Measurements from ENCODE around the gene NR3C1.
"Not testable (repeated sequence)": the region's sequence is repeated elsewhere in the genome, so short reads cannot be mapped to it uniquely, and the experiment has no call there.

Gene NR3C1

DNA sequence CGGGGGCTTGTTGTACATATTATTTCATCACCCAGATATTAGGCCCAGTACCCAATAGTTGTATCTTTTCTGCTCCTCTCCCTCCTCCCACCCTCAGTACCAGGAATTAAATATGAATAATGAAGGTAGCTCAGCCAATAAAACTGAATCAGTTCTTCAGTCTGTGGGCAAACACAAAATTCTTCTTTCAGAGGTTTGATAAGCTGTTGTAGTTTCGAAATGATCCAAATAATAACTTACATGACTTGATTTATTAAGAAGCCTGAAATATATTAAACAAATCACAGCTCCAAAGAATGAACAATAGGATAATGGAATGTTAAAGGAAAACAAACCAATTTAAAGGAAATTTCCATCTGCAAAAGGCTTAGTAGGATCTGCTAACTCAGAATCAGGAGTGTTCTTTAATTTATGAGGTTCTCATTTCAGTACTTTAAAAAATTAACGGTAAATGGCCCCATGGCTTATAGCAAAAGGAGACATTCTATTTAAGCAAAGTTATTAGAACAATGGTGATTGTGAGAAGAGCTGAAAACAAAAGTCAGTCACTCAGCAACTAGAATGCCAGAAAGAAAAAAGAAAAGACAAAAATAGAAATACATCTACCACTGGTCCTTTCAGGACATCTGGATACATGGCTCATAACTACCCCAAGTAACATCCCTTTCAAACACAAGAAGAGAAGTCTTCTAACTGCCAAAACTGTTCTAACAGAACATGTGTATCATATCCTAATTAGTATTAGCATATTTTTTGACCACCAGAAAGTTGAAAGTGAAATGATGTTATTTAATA is 62.4 kb downstream of the NR3C1 start:
- no peak for TF ChIP-seq CTCF (IDR thresholded peaks at IDR 0.05; ENCODE audit: insufficient read depth, low read length, missing control alignments)
- POLR2A ChIA-PET = no interaction called here
- H3K4me3 ChIP-seq (ENCODE audit: low read depth, low read length) = no peak overlapping the region
- CTCF ChIA-PET = no interaction called here
- DNase-seq (ENCODE audit: low read depth, low spot score) = no peak

- no peak for TF ChIP-seq CTCF (IDR thresholded peaks at IDR 0.05; ENCODE audit: insufficient read depth, low read length, missing control alignments)
- ChIA-PET CTCF (interaction anchor here (0.7 kb wide), 1 partner anchor 11 kb away, joined by 3 read pairs; no protein-coding TSS in a partner anchor), POLR2A (no interaction called here)
These were observed 64.7 kb downstream of the NR3C1 start for GRCh38 chr5:143338658-143339366.

GRCh38 chr5:143337946-143338345 is 65.5 kb downstream of the NR3C1 start:
- POLR2A ChIA-PET = interaction anchor here (0.6 kb wide), 1 partner anchor 734 kb away, joined by 5 read pairs; no protein-coding TSS in a partner anchor

More at GRCh38 chr5:143338658-143339366, 64.7 kb downstream of the NR3C1 start:
- no peak for DNase-seq (ENCODE audit: low read depth, low spot score)
- no peak overlapping the region for H3K4me3 ChIP-seq (ENCODE audit: low read depth, low read length)

GRCh38 chr5:143336485-143336884 is 67.0 kb downstream of the NR3C1 start:
- ChIA-PET POLR2A (no interaction called here), CTCF (interaction anchor here (1.3 kb wide), 1 partner anchor 10 kb away, joined by 3 read pairs; no protein-coding TSS in a partner anchor)
- TF ChIP-seq CTCF (IDR thresholded peaks at IDR 0.05; ENCODE audit: insufficient read depth, low read length, missing control alignments) = no peak
- H3K4me3 ChIP-seq (ENCODE audit: low read depth, low read length) = no peak overlapping the region
- DNase-seq (ENCODE audit: low read depth, low spot score) = no peak

More at GRCh38 chr5:143337946-143338345, 65.5 kb downstream of the NR3C1 start:
- CTCF ChIA-PET = interaction anchor here (1.3 kb wide), 1 partner anchor 11 kb away, joined by 3 read pairs; no protein-coding TSS in a partner anchor
- no peak for DNase-seq (ENCODE audit: low read depth, low spot score)
- TF ChIP-seq CTCF (IDR thresholded peaks at IDR 0.05; ENCODE audit: insufficient read depth, low read length, missing control alignments) = no peak
- H3K4me3 ChIP-seq (ENCODE audit: low read depth, low read length) = no peak overlapping the region

GRCh38 chr5:143334903-143335302 is 68.6 kb downstream of the NR3C1 start:
- ChIA-PET CTCF (no interaction called here), POLR2A (no interaction called here)
- no peak for TF ChIP-seq CTCF (IDR thresholded peaks at IDR 0.05; ENCODE audit: insufficient read depth, low read length, missing control alignments)
- DNase-seq (ENCODE audit: low read depth, low spot score) = no peak
- no peak overlapping the region for H3K4me3 ChIP-seq (ENCODE audit: low read depth, low read length)

GRCh38 chr5:143334380-143334779 is 69.1 kb downstream of the NR3C1 start:
- POLR2A ChIA-PET; DNase-seq (ENCODE audit: low read depth, low spot score); H3K4me3 ChIP-seq (ENCODE audit: low read depth, low read length); CTCF ChIA-PET: not testable (repeated sequence)

Measured in AG04449 (cell line).